KG1 (cell line): ENCODE measurements around the gene RPL21.
"Not testable (repeated sequence)": the region's sequence is repeated elsewhere in the genome, so short reads cannot be mapped to it uniquely, and the experiment has no call there.

Experiments used
- DNase-seq: peaks from one replicate; lab custom pipeline; 2025; lab: John Stamatoyannopoulos, UW

Gene RPL21

GRCh38 chr13:27251166-27252091 lies at the start of gene RPL21:
Gene RPL21, plus strand, starts transcription at chr13:27251558. Its CDS starts 2,219 bp downstream, at chr13:27253777.
- DNase-seq = peak; percentile 93

GRCh38 chr13:27201661-27202060 lies 49.7 kb upstream of the RPL21 start:
- no peak for DNase-seq

GRCh38 chr13:27203186-27203585 lies 48.2 kb upstream of the RPL21 start:
- no peak for DNase-seq

DNA sequence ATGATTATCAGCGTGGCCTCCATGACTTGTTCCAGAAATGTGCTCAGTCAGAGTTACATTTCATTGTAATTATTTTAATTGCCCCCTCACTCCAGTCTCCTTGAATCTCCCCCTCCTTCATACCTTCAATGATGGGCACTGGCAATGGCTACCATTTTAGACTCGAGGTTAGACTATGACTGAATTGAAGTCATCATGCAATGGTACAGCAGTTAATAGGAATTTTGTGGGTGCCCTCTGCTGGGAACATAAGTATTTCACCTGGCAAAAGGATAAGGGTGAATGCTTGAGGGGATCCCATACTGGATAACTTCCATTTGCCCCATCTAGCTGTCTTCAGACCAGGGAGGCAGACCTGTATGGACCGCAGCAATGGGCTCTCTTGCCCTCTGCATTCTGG lies 47.5 kb upstream of the RPL21 start:
- DNase-seq = no peak

DNA sequence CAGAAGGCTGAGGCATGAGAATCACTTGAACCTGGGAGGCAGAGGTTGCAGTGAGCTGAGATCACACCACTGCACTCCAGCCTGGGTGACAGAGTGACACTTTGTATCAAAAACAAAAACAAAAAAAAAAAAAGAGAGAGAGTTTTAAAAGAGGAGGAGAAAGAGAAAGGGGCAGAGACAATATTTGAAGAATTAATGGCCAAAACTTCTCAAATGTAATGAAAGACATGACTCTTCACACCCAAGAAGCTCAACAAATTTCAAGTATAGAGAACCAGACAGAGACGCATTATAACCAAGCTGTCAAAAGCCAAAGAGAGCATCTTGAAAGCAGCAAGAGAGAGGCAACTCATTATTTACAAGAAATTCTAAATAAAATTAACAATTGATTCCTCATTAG lies 42.8 kb upstream of the RPL21 start:
- DNase-seq = no peak

GRCh38 chr13:27211271-27211670 lies 40.1 kb upstream of the RPL21 start:
- DNase-seq = no peak

DNA sequence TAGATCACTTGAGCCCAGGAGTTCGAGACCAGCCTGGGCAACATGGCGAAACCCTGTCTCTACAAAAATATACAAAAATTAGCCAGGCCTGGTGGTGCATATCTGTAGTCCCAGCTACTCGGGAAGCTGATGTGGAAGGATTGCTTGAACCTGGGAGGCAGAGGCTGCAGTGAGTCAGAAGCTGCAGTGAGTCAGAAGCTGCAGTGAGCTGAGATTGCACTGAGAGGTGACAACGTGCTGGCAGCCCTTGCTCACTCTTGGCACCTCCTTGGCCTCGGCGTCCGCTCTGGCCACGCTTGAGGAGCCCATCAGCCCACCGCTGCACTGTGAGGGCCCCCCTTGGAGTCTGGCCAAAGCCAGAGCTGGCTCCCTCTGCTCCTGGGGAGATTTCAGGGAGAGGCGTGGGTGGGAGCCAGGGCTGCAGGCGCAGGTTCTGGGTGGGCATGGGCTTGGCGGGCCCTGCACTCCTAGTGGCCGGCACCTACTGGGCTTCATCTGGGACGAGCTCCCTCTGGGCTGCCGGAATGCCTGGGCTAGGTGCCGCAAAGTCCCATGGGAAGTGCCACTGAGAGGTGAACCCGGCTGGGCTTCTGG lies 39.5 kb upstream of the RPL21 start:
- no peak for DNase-seq

- not testable (repeated sequence) for DNase-seq
These were observed 38.0 kb upstream of the RPL21 start for GRCh38 chr13:27213386-27213785.

GRCh38 chr13:27217791-27218190 lies 33.6 kb upstream of the RPL21 start:
- not testable (repeated sequence) for DNase-seq

GRCh38 chr13:27218861-27219260 lies 32.5 kb upstream of the RPL21 start:
- not testable (repeated sequence) for DNase-seq

DNA sequence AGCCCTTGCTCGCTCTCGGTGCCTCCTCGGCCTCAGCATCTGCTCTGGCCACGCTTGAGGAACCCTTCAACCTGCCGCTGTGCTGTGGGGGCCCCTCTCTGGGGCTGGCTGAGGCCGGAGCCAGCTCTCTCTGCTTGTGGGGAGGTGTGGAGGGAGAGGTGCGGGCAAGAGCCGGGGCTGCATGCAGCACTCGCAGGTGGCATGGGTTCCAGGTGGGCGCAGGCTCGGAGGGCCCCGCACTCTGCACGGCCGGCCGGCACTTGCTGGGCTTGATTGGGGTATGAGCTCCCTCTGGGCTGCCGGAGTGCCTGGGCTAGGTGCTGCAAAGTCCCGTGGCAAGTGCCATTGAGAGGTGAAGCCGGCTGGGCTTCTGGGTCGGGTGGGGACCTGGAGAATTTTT lies 31.7 kb upstream of the RPL21 start:
- DNase-seq = no peak

DNA sequence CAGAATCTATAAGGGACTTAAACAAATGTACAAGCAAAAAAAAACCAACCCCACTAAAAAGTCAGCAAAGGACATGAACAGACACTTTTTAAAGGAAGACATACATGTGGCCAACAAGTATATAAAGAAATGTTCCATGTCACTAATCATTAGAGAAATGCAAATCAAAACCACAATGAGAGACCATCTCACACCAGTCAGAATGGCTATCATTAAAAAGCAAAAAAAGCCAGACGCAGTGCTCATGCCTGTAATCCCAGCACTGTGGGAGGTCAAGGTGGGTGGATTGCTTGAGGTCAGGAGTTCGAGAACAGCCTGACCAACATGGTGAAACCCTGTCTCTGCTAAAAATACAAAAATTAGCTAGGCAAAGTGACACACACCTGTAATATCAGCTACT lies 29.3 kb upstream of the RPL21 start:
- not testable (repeated sequence) for DNase-seq

- DNase-seq = no peak
These were observed 24.4 kb upstream of the RPL21 start for GRCh38 chr13:27226991-27227390.

DNA sequence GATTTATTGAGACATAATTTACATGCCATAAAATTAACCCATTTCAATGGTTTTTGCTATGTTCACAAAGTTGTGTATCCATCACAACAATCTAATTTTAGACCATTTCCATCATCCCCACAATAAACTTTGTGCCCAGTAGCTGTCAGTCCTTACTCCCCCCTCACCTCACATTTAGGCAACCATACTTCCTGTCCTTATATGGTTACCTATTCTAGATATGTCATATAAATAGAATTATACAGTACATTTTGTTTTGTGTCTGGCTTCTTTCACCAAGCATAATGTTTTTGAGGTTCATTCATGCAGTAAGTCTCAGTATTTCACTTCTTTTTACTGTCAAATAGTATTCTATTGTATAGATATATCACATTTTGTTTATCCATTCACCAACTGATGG lies 23.2 kb upstream of the RPL21 start:
- no peak for DNase-seq

DNA sequence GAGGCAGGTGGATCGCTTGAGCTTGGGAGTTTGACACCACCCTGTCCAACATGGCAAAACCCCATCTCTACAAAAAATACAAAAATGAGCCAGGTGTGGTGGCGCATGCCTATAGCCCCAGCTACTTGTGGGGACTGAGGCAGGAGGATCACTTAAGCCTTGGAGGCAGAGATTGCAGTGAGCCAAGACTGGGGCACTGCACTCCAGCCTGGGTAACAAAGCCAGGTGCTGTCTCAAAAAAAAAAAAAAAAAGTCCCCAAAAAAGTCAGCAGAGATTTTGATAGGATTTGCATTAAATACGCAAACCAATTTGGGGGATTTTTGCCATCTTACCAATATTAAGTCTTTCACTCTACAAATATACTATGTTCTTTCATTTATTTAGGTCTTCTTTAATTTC lies 21.7 kb upstream of the RPL21 start:
- no peak for DNase-seq

DNA sequence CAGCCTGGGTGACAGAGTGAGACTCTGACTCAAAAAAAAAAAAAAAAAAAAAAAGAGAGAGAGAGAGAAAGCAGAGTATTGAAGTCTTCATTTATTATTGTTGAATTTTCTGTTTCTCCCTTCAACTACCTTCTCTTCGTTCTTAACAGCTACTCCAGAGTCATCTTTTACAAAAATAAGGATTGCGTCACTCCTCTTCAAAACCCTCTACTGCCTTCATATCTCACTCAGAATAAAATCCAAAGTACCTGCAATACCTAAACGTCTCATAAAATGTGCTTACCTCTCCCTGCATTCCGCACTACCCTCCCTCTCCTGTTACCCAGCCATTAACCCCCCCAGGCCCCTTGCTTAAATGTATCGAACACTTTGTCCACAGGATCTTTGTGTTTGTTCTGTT lies 17.4 kb upstream of the RPL21 start:
- DNase-seq = no peak

- DNase-seq = no peak
These were observed 14.9 kb upstream of the RPL21 start for GRCh38 chr13:27236478-27236877.

GRCh38 chr13:27242702-27243101 lies 8.7 kb upstream of the RPL21 start:
- no peak for DNase-seq

DNA sequence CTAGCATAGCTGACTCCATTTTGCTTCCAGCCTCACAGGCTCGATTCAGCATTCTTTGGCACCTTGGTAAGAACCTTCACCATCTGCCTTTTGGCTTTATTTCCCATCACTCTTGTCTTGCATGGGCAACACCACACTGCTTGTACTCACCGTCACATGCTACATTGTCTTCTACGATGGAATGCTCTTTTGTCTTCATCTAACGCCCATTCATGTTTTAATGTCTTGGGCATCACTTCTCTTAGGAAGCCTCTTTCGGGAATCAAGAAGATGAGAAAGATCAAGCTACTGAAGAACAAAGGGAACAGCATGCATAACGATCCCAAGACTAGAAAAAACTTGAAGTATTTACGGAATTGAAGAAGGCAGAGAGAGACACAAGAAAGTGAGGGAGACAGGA lies 5.7 kb upstream of the RPL21 start:
- no peak for DNase-seq

- DNase-seq = no peak
These were observed 559 bp upstream of the RPL21 start for GRCh38 chr13:27250833-27251165.

- no peak for DNase-seq
These were observed 1.1 kb downstream of the RPL21 start for GRCh38 chr13:27252467-27252866.

- DNase-seq = no peak
These were observed 5.8 kb downstream of the RPL21 start for GRCh38 chr13:27257233-27257568.

DNA sequence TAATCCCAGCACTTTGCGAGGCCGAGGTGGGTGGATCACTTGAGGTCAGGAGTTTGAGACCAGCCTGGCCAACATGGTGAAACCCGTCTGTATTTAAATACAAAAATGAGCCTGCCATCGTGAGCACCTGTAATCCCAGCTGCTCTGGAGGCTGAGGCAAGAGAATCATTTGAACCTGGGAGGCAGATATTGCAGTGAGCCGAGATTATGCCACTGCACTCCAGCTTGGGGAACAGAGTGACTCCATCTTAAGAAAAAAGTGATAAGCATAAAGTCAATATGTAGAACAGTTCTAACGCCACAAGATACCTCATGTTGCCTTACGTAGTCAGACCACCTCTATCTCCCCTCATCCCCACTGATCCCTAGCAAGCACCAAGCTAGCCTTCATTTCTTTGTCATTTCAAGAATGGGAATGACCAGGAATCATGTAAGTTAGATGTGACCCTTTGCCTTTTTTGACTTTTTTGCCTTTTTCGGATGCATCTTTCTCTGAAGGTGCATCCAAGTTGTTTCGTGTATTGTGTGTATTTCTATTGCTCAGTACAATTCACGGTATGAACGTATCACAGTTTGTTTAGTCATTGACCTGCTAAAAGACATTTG lies 6.4 kb downstream of the RPL21 start:
- no peak for DNase-seq
